ENCODE measurements around the gene TNFAIP1. TPM values are rescaled to one million over a fixed set of nuclear protein-coding genes. Genes with fewer than 3 reads are reported as not detected.

The TNFAIP1 gene
- total RNA-seq, 2 donors from 2014 or later = 29.6 to 39.8 TPM

- H3K9ac ChIP-seq (ENCODE audit: low read depth in 2 of 2, low read length in 2 of 2) = no peak overlapping the region
- TF ChIP-seq, protein P1, sequence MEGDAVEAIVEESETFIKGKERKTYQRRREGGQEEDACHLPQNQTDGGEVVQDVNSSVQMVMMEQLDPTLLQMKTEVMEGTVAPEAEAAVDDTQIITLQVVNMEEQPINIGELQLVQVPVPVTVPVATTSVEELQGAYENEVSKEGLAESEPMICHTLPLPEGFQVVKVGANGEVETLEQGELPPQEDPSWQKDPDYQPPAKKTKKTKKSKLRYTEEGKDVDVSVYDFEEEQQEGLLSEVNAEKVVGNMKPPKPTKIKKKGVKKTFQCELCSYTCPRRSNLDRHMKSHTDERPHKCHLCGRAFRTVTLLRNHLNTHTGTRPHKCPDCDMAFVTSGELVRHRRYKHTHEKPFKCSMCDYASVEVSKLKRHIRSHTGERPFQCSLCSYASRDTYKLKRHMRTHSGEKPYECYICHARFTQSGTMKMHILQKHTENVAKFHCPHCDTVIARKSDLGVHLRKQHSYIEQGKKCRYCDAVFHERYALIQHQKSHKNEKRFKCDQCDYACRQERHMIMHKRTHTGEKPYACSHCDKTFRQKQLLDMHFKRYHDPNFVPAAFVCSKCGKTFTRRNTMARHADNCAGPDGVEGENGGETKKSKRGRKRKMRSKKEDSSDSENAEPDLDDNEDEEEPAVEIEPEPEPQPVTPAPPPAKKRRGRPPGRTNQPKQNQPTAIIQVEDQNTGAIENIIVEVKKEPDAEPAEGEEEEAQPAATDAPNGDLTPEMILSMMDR (IDR thresholded peaks at IDR 0.05) = no peak
- no peaks in the 10 kb centered on the region for H3K36me3 ChIP-seq
- no peaks in the 10 kb centered on the region for H3K9me3 ChIP-seq
- H3K27me3 ChIP-seq = no peaks in the 10 kb centered on the region
- intact Hi-C loops (cut with DNase I) = no loop called here
- no peak for DNase-seq
- no peak overlapping the region for H3K27ac ChIP-seq
- H3K4me3 ChIP-seq = no peak overlapping the region
- no peaks in the 10 kb centered on the region for H3K4me1 ChIP-seq
Measured at GRCh38 chr17:28392491-28392890, 56.9 kb downstream of the TNFAIP1 start.

DNA sequence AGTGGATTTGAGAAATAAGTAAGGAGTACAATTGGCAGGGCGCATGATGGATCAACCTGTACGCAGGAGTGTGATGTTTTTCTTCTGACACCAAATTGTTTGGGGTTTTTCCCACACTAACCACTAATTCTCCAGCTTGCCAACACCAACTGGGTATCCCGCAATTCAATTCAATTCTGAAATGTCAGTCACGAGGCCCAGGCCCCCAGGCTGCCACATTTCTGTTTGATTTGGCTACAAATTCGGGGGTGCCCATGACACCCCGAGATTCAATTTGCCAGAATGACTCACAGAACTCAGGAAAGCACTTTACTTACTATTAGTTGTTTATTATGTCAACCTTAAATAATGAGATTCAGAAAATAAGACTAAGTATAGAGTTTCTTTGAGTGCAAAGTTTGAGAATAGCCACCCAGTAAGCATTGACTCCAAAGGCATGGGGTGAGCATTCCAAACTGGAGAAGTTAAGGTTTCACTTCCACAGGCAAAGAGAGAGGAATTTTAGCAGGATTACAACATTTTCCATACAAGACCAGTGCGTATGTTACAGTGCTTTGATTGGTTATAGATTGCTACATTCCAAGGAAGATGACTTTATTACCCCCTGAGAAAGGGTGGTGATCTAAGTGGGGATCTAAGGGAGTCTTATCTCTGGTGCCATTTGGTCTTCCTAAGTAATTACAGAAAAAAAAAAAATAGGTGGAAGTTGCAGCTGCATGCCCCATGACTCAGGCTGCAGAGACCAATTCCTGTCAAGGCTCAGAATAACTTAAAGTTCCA is 59.0 kb downstream of the TNFAIP1 start:
- H3K27ac ChIP-seq = no peak overlapping the region
- DNase-seq = no peak
- no peaks in the 10 kb centered on the region for H3K36me3 ChIP-seq
- H3K27me3 ChIP-seq = no peaks in the 10 kb centered on the region
- H3K9me3 ChIP-seq = no peaks in the 10 kb centered on the region
- H3K4me1 ChIP-seq = no peaks in the 10 kb centered on the region
- no peak overlapping the region for H3K4me3 ChIP-seq
- TF ChIP-seq, protein P1 (IDR thresholded peaks at IDR 0.05) = no peak
- no peak overlapping the region for H3K9ac ChIP-seq (ENCODE audit: low read depth in 2 of 2, low read length in 2 of 2)
- intact Hi-C loops (cut with DNase I) = no loop called here

DNA sequence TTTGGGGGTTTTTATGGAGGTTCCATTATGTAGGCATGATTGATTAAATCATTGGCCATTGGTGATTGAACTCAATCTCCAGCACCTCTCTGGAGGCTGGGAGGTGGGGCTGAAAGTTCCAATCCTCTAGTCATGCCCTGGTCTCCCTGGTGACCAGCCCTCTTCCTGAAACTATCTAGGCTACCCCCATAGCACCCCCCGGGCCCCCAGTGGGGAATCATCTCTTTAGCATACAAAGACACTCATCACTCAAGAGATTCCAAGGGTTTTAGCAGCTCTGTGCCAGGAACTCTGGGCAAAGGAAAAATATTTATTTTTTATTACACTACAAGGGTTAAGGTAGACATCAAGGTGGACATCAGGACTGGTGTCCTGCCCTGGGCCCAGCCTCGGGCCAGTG is 59.9 kb downstream of the TNFAIP1 start:
- no peaks in the 10 kb centered on the region for H3K27me3 ChIP-seq
- no peak overlapping the region for H3K4me3 ChIP-seq
- no peak overlapping the region for H3K9ac ChIP-seq (ENCODE audit: low read depth in 2 of 2, low read length in 2 of 2)
- TF ChIP-seq, protein P1 (IDR thresholded peaks at IDR 0.05) = no peak
- H3K36me3 ChIP-seq = no peaks in the 10 kb centered on the region
- no peaks in the 10 kb centered on the region for H3K9me3 ChIP-seq
- DNase-seq = no peak
- no peak overlapping the region for H3K27ac ChIP-seq
- H3K4me1 ChIP-seq = no peaks in the 10 kb centered on the region
- intact Hi-C loops (cut with DNase I) = no loop called here

GRCh38 chr17:28395968-28396367 is 60.4 kb downstream of the TNFAIP1 start:
- Histone ChIP-seq H3K4me1 (no peaks in the 10 kb centered on the region), H3K27me3 (no peaks in the 10 kb centered on the region), H3K36me3 (no peaks in the 10 kb centered on the region), H3K27ac (no peak overlapping the region), H3K4me3 (no peak overlapping the region), H3K9me3 (no peaks in the 10 kb centered on the region), H3K9ac (ENCODE audit: low read depth in 2 of 2, low read length in 2 of 2) (no peak overlapping the region)
- intact Hi-C loops (cut with DNase I) = no loop called here
- DNase-seq = no peak
- TF ChIP-seq, protein P1 (IDR thresholded peaks at IDR 0.05) = no peak

Small RNA genes lying within 50 kb of the gene (microRNA-seq; reads per million reads assigned to microRNA genes)
- gene MIR4723 = not detected

Other genes starting within 250 kb of the TNFAIP1 start
- 10 to 100 TPM; 37.2 to 38.5 TPM for gene TMEM97, start 16.6 kb upstream of the TNFAIP1 start, total RNA-seq
- gene IFT20, start 289 bp upstream of the TNFAIP1 start, total RNA-seq = 10 to 100 TPM; 30.9 to 31.5 TPM
- 100 to 1,000 TPM in 1 of 2 donors, 10 to 100 TPM in 1; 80.3 to 132 TPM for gene POLDIP2, start 21.8 kb downstream of the TNFAIP1 start, total RNA-seq
- not detected for gene SEBOX, start 29.4 kb downstream of the TNFAIP1 start, total RNA-seq
- 1 to 10 TPM in 1 of 2 donors, not detected in 1; 1.8 TPM for gene VTN, start 34.5 kb downstream of the TNFAIP1 start, total RNA-seq
- gene SARM1, start 35.9 kb downstream of the TNFAIP1 start, total RNA-seq = 10 to 100 TPM in 1 of 2 donors, 1 to 10 TPM in 1; 7.7 to 10.8 TPM
- gene SLC46A1, start 70.5 kb downstream of the TNFAIP1 start, total RNA-seq = 1 to 10 TPM; 4.3 to 5.4 TPM
- gene SLC13A2, start 137.9 kb downstream of the TNFAIP1 start, total RNA-seq = 10 to 100 TPM; 24.7 to 40.5 TPM
- gene FOXN1, start 170.6 kb downstream of the TNFAIP1 start, total RNA-seq = under 1 TPM in 1 of 2 donors, not detected in 1; 0.32 TPM
- gene UNC119, start 216.9 kb downstream of the TNFAIP1 start, total RNA-seq = 10 to 100 TPM; 31.4 to 39.8 TPM
- 10 to 100 TPM; 71.9 to 82.7 TPM for gene PIGS, start 235.8 kb downstream of the TNFAIP1 start, total RNA-seq
- gene ALDOC, start 241.1 kb downstream of the TNFAIP1 start, total RNA-seq = 100 to 1,000 TPM in 1 of 2 donors, 10 to 100 TPM in 1; 14.4 to 111 TPM

Data from colonic mucosa (tissue), 4 donors.